HUDEP-2 (cell line): Measurements from ENCODE around the gene LHPP.
"Not testable (repeated sequence)": the region's sequence is repeated elsewhere in the genome, so short reads cannot be mapped to it uniquely, and the experiment has no call there.

Source experiments
- DNase-seq, 76 experiments: peaks; one replicate each; lab custom pipeline; 2025; ENCODE audit not compliant: unreplicated experiment in 76 of 76; lab: John Stamatoyannopoulos, UW

Gene LHPP, protein sequence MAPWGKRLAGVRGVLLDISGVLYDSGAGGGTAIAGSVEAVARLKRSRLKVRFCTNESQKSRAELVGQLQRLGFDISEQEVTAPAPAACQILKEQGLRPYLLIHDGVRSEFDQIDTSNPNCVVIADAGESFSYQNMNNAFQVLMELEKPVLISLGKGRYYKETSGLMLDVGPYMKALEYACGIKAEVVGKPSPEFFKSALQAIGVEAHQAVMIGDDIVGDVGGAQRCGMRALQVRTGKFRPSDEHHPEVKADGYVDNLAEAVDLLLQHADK

DNA sequence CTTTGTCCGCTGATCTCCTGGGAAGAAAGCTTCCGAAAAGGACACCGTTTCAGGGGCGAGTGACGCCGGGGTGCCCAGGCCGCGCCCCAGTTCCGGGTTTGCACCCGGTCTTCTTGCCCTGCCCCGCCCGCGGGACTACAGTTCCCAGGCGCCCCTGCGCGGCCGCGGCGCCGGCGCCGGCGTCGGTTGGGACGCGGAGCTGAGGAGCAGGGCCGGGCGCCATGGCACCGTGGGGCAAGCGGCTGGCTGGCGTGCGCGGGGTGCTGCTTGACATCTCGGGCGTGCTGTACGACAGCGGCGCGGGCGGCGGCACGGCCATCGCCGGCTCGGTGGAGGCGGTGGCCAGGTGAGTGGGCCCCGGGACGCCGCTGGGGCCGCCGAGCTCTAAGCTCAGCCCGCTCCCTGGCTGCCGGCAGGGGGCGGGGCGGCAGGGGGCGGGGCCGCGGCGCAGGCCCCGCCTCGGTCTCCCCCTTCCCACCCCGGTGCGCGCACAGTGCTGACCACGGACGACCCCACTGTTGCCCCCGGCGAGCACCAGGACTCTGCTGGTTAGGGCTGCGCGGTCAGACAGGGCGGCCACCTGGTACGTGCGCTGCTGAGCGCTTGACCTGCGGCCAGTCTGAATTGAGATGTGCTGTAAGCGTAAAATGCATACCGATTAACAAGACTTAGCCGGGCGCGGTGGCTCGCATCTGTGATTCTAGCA lies at the start of gene LHPP:
LHPP (plus strand) TSS at position 182 of the 706 bp plus-strand sequence; CDS start at position 222, 40 bp downstream.
- peak in 73 of 76 experiments; percentile 15 to 83 (median 70) for DNase-seq

DNA sequence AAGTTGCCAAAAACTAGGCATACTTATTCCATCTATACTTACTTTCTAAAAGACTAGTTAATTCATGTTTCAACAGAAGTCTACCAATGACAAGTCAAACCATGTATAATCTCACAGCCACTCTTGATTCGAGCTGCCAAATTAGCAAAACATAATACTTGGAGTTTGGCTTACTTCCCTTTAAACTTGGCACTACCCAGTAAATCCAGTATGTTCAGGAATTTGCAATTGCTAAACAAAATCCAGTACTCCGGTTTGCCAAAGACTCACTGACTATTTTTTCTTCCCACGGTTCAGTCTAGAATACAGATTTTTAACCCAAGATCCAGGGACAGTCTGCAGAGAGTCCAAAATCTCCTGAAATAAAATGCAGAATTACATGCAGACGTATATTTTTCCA lies 47.5 kb upstream of the LHPP start:
- no peak for DNase-seq

DNA sequence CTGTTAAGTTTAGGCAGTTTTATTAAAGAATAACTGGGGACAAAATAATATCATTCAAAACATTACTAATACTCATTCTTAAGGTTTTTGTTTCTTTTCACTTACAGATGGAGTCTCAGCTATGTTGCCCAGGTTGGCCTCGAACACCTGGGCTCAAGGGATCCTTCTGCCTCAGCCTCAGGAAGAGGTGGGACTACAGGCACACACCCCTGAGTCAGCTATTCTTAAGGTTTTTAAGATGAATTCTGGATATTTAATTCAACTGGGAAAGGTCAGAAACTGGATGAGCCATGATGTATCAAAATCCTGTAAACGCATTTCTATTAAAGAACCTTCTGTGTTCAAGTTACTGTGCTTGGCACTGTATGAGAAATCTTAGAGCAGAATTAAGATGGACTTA lies 46.4 kb upstream of the LHPP start:
- no peak for DNase-seq

DNA sequence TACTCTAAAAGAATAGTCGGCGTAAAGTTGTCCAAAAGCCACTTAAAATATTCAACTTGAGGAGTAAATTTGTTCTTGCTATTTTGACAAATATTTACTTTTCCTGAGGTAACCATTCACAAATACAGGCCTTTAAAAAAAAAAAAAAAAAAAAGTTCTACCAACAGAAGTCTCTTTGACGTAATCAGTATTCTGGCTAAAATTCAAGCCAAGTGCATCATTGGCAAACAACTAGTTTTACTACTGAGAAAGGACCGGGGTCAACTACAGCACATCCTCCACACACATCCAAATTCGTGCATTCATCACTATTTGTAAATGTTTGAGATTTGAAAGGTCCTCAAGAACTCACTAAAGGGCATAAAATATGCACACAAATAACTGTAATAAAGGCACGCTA lies 44.9 kb upstream of the LHPP start:
- peak in 1 of 76 experiments; percentile 37 for DNase-seq

DNA sequence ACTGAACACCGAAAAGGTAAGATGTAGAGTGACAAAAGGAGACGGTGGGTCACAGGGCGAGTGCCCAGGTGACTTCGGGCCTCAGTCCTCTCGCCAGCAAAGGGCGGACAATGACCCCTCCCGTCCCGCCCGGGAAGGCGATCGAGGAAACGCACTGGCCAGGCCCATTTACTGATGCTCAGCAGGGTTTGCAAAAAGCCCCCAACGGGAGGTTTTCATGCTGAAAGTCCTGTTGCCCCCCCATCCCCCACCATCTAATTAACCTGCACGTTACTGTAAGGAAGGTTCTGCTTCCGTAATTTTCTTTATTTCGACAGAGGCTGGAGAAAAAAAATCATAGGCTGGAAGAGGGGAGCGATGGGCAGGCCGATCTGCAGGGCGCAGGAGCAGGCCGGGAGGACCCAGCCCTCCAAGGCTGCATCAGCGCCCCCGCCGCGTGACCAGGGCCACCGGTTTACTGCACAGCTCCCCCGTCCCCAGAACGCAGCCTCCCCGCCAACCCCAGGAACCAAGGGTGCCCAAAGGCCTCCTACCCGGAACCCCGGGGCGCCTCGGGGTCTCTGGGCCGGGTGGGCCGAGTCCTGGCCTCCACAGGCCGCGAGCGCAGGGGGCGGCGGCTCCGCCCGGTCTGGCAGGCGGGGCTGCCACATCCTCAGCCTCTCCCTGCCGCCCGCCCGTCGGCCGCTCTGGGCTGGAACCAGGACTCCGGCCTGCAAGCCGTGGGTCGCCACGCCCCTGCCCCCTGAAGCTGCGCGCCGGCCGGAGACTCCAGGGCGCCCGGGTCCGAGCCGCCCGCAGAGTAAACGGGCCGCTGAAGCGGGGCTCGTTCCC lies 43.5 kb upstream of the LHPP start:
- DNase-seq: peak in 39 of 76 experiments; percentile 3 to 62 (median 36)

DNA sequence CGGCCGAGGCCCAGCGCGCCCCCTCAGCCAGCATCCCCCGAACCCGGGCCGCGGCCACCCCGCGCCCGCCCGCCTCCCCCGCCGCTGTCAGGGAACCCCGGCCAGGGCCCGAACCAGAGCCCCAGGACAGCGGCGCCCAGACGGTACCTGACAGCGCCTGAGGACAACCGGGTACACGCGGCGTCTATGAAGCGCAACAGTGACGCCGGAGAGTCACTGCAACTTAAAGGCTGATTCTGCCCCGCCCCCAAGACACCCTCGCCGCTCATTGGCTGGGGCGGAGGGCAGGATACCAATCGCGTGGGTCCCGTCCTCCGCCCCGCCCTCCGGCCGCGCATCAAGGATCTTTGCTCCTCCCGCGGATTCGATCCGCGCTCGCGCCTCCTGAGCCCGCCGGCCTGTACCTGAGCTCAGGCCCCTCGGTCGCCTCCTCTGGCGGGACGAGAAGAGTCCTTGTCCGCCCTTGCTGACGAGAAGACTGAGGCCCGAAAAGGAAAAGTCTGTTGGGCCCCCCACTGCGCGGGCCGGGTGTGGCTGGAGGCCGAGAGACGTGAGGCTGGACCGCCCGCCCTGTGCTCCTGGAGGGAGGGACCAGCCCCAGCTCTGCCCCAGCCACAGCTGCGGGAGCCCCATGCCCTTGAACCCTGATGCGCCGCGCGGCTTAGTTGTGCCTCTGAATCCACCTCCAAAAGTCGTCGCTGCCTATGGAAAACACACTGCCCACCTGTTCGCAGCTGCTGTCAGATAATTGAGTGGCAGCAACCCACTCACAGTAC lies 42.7 kb upstream of the LHPP start, which contains the start of gene OAT:
OAT (minus strand) TSS at position 198 of the 776 bp plus-strand sequence. CDS start 6,752 bp downstream, outside the sequence.
- DNase-seq: peak in 75 of 76 experiments; percentile 30 to 98 (median 94)

DNA sequence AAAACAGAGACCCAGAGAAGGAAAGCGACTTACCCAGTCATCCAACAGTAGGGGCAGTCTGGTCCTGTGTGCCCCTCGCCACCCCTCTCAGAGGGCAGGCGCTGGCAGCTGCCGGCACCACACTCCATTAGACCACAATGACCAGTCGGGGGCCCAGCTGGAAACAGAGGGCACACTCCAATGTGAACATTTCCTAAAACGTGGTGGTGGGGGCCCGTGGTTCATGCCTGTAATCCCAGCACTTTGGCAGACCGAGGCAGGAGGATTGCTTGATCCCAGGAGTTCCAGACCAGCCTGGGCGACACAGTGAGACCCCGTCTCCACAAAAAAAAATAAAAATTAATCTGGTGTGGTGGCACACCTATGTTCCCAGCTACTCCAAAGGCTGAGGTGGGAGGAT lies 42.0 kb upstream of the LHPP start:
- peak in 1 of 76 experiments; percentile 22 for DNase-seq

DNA sequence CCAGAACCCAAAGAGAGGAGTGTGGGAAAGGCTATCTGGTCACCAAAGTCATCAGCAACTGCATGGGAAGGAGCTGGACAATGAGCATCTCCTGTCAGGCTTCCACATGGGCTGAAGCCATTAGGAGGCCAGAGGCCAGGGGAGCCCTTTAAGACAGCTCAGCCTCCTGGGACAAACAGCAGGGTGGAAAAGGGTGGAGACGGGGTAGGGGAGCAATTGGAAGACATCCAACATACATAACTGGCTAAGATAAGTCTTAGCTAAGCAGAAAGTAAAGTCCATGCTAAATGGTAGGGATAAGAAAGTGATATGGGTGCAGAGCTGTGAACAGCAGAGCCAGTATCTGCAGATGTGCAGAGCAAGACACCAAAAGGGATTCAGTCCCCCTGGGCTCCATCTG lies 41.4 kb upstream of the LHPP start:
- DNase-seq: peak in 74 of 76 experiments; percentile 32 to 90 (median 66)

DNA sequence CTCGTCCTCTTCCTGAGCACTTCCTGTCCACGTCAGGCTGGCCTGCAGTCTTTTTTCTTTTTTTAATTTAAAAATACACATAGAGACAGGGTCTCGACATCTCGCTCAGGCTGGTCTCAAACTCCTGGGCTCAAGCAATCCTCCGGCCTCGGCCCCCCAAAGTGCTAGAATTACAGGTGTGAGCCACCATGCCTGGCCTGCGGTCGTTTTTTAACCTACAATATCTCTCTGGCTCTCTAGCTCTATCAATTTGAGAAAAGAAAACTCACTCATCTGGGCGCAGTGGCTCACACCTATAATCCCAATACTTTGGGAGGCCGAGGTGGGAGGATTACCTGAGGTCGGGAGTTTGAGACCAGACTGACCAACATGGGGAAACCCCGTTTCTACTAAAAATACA lies 38.9 kb upstream of the LHPP start:
- DNase-seq: no peak

DNA sequence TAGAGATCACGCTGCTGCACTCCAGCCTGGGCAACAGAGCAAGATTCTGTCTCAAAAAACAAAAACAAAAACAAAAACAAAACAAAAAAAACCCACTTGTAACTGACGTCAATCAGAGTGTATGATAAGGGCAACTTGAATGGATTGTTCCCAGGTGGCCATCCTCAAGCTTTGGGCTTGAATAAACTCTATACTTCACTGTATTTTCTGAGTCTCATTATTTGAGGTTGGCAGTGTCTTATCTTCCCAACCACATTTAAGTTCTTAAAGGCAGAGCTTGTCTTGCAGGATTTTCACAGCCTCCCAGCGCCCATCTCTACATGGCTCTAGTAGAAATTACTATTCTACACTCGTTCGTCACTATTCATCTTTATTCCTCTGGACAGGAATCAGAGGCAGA lies 37.8 kb upstream of the LHPP start:
- peak in 62 of 76 experiments; percentile 5 to 81 (median 42) for DNase-seq

DNA sequence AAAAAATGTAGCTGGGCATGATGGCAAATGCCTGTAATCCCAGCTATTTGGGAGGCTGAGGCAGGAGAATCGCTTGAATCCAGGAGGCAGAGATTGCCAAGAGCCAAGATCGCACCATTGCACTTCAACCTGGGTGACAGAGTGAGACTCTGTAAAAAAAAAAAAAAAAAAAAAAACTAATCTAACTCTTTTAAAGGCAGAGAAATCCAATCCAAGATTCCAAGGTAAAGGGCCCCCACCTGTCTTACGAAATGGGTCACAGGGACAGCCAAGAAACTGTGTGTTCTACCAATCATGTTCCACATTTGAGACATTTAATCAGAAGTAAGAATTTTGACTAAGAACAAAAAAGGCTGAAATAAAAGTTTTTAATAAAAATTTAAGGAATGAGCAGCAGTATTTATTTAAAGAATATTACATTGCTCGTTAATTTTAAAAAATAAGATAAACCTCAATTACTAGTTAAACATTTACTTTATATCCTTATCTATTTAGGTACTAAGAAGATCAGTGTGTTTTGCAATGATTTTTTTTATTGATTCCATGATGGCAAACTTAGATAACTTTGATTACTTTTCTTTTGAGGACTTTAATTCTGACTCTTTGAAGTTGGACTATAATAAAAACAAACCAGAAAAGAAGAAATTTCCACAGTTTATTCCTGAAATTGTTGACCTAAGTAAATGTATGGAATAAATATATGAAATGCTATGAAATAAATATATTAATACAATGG lies 36.2 kb upstream of the LHPP start:
- DNase-seq: no peak

DNA sequence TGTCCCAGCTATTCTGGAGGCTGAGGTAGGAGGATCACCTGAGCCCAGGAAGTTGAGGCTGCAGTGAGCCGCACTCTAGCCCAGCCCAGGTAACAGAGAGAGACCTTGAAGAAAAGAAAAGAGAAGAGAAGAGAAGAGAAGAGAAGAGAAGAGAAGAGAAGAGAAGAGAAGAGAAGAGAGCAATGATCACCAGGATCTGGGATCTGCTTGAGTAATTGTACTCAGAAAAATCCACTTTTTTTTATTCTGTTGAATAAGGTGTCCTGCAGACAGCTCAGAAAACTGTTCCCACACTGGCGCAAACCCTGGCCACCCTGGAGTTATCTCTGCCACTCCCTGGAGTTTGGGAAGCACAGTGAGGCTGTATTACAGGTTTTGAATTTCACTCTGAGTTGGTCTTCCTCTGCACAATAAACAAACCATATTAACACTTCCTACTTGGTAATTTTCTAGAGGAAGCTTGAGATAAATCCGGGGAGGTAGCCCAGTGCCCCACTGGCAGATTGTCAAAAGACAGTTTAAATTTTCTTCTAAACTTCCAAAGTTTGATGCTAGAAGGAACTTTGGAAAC lies 33.3 kb upstream of the LHPP start:
- no peak for DNase-seq

DNA sequence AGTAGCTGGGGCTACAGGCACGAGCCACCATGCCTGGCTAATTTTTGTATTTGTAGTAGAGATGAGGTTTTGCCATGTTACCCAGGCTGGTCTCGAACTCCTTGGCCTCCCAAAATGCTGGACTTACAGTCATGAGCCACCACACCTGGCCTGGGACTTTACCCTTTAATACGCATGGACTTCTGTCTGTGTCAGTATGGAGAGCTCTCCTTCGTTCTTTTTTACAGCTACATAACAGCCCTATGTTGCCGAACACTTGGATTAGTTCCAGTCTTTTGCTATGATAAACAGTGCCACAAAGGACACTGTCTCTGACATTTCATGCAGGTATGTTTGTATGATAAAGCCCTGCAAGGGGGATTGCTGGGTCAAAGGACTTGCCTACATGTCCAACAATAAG lies 32.0 kb upstream of the LHPP start:
- no peak for DNase-seq

DNA sequence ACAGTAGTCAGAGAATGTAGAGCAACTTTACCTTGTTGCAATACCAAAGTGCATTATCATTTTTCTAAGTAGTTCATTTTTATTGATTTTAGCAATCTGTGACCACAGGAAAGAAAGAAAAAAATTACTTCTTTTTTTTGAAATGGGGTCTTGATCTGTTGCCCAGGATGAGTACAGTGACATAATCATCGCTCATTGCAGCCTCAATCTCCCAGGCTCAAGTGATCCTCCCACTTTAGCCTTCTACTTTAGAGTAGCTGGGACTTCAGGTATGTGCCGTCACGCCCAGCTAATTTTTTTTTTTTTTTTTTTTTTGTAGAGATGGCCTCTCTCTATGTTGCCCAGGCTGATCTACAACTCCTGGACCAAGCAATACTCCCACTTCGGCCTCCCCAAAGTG lies 31.5 kb upstream of the LHPP start:
- no peak for DNase-seq

DNA sequence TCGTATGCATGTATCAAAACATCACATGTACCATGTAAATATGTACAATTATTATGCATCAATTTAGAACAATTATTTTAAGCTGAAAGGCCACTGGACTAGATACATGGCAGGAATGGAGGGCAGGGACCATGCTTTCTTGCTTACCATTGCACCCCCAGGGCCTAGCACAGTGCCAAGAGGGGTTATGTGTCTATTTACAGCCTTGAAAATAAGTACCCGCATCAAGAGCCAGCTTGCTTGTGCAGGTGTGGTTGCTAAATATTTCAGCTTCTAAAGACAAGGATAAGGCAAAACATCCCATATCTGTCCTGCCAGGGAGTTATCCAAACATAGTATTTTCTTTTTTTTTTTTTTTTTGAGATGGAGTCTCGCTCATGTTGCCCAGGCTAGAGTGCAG lies 28.2 kb upstream of the LHPP start:
- no peak for DNase-seq

DNA sequence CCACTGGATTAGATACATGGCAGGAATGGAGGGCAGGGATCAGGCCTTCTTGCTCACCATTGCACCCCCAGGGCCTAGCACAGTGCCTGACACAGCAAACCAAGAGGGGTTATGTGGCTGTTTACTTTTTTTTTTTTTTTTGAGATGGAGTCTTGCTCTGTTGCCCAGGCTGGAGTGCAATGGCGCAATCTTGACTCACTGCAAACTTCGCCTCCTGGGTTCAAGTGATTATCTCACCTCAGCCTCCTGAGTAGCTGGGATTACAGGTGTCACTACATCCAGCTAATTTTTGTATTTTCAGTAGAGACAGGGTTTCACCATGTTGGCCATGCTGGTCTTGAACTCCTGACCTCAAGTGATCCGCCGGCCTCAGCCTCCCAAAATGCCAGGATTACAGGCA lies 25.9 kb upstream of the LHPP start:
- not testable (repeated sequence) for DNase-seq

DNA sequence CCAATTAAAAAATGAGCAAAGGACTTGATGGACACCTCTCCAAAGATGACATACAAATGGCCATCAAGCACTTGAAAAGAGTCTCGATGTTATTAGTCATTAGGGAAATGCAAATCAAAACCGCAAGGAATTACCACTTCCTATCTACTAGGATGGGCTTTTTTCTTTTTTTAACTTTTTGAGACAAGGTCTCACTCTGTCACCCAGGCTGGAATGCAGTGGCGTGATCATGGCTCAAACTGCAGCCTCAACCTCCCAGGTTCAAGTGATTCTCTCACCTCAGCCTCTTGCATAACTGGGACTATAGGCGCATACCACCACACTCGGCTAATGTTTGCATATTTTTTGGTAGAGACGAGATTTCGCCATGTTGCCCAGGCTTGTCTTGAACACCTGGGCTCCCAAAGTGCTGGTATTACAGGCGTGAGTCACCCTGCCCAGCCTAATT lies 25.4 kb upstream of the LHPP start:
- DNase-seq: no peak

DNA sequence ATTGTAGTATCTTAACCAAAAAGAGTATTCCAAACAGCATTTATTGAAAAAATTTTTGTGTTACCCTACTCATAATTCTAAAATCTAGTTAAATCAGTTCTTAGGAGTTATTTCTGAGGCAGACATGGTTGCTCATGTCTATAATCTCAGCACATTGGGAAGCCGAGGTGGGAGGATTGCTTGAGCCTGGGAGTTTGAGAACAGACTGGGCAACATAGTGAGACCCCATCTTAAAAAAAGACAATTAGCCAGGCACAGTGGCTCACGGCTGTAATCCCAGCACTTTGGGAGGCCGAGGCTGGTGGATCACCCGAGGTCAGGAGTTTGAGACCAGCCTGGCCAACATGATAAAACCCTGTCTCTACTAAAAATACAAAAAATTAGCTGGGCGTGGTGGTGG lies 19.9 kb upstream of the LHPP start:
- not testable (repeated sequence) for DNase-seq
